LHCN-M2 (cell line): ENCODE results near the gene WASF3. TPM values are rescaled to one million over a fixed set of nuclear protein-coding genes. Genes with fewer than 3 reads are reported as not detected.
A peak's percentile ranks its signal among the peaks of the same experiment; 100 is the strongest.

Source experiments
- DNase-seq: peaks from one replicate; pipeline ENCODE4 v3.0.0-alpha.2; 2012; ENCODE audit warnings: low read depth
- total RNA-seq: library from RNA; depleted of rRNA; stranded (reverse); fragments of >200 nt; gene quantifications from 2 replicates; pipeline ENCODE4 v1.2.3, GENCODE V29; 2014

Gene WASF3
- total RNA-seq, 1 experiment from 2014 or later, result 8.3 TPM

DNA sequence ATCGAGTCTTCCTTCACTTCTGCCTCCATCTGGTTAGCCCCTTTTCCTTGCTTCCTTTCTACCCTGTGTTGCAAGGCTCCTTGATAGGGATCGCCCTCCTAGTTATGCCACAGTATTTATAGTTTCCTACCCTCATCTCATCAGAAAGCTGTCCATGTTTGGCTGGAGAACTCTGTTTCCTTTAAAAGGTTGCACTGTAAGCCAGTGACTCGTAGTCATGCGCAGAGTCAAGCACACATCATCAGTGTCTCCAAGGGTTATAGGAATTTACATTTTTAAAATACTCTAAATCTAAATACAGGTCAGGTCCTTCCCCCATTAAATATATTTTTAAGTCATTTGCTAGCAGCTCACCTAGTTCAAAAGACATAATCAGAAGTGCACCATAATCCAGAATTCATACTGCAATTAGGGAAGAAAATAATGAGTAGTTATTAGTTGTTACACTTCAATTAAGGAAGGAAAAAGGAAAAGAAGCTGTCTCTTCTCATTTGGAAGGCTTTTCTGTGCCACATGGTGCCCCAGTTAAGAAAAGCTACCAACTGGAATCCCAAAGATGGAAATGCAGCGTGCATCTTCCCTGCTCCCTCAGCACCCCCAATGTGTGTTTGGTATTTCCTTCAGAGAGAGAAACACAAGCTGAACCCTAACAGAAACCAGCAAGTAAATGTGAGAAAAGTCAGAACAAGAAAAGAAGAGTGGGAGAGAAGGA, 122.1 kb downstream of the WASF3 start:
- DNase-seq, result peak; percentile 76

DNA sequence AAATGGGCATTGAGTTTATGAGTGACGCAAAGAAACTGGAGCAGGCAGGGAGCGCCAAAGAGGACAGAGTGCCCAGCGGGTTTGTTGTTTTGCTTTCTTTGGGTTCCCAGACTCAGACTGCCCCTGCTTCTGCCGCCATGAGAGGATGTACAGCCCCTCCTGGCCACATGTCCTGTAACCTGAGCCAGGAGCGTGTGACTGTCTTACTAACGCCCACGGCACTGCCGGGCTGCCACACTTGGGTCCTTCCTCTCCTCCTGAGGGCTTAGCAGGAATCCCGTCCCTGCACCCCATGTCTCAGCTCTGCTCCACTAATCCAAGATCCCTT, 122.6 kb downstream of the WASF3 start:
- DNase-seq, result peak; percentile 2

DNA sequence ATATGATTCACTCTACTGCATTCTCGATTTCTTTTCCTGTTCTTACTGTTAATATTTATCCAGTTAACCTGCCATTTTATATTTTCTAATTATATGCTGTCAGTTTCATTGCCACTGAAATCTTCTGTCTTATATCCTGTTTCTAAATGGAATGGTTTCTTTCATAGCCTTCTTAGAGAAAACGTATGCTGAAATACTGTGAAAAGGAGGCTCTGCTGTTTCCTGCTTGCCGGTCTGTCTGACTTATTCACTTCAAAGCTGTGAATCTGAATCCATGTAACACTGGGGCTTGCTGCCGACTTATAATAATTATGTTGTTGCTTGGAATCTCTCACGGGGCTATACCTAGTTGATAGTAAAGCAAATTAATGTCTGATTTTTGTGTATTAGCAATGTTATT, 123.1 kb downstream of the WASF3 start:
- DNase-seq, result no peak

DNA sequence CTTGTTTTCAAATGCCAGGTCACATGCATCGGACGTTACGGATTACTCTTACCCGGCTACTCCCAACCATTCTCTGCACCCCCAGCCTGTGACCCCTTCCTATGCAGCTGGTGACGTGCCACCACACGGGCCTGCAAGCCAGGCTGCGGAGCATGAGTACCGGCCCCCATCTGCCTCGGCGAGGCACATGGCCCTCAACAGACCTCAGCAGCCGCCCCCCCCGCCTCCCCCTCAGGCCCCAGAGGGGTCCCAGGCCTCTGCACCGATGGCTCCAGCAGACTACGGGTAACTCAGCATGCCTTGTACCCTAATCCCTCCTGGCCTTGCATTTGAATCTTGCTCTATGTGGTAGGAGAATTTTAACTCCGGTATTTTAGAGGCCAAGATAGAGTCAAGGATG, 123.6 kb downstream of the WASF3 start:
- DNase-seq, result no peak

DNA sequence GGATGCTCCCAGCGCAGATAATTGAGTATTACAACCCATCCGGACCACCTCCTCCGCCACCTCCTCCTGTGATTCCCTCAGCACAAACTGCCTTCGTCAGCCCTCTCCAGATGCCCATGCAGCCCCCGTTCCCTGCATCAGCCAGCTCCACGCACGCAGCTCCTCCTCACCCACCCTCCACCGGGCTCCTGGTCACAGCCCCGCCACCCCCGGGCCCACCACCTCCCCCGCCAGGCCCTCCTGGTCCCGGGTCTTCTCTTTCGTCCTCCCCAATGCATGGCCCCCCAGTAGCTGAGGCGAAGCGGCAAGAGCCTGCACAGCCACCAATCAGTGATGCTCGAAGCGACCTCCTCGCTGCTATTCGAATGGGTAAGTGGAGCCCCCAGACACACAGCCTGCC, 125.1 kb downstream of the WASF3 start:
- no peak for DNase-seq

DNA sequence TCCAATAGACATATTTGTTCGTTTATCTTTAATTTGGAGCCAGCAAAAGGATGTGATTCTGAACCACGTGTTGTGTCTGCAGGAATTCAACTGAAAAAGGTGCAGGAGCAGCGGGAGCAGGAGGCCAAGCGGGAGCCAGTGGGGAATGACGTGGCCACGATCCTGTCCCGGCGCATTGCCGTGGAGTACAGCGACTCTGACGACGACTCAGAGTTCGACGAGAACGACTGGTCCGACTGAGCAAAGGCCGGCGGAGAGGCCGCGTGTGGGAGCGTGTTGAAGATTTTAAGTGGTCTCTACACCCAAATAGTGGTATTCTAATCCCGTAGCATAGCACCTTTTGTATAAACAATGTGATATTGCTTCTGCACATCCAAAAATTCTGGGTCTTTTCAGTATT, 128.1 kb downstream of the WASF3 start:
- no peak for DNase-seq

DNA sequence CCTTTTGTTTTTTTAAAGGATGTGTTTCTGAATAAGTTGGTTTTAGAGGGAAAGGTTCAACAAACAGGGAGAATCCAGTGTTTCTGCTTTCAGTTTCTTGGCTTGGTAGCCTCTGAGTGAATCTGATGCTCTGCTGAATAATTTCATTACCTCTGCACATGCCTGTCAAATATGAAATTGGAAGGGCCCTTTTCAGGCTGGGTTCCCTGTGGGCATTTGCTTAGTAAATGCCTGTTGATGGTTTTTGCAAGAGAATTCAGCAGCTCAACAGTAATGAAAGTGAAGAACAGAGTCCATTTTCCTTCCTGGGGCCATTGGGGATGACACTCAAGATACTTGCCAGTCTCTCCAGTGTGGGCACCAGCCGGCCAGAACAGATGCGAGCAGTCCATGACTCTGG, 128.8 kb downstream of the WASF3 start:
- no peak for DNase-seq

DNA sequence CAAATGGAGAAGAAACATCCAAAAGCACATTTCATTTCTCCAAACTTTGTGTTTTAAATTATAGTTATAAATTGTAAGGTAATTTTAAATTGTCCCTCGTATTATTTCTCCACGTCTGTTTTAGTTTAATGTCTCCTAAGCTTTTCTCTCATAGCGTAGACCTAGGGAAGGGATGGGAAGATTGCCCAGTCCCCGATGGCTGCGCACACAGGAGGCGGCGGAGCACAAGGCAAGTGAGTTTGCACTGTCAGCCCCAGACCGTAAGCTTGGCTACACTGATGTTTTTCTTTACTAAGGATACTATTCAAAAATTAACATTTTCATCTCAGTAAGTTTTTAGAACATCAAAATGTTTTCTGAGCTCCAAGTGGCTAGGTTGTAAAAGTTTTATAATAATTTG, 130.8 kb downstream of the WASF3 start:
- no peak for DNase-seq

DNA sequence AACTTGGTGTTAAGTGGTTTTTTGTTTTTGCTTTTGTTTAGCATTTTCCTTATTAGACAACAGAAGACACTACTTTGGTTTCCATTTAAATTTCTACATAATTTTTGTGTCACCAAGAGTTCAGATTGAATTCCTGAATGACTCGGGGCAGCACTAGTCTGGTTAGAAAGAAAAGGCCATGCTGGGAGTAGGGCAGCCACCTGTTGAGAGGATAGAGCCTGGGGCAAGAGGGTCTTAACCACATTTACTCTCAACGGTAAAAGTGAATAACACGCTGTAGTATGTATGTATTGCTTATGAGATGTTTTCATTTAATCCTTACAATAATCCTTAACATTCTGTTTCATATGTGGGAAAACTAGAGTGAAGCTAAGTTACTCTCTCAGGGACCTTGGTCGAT, 131.5 kb downstream of the WASF3 start:
- DNase-seq, result no peak

DNA sequence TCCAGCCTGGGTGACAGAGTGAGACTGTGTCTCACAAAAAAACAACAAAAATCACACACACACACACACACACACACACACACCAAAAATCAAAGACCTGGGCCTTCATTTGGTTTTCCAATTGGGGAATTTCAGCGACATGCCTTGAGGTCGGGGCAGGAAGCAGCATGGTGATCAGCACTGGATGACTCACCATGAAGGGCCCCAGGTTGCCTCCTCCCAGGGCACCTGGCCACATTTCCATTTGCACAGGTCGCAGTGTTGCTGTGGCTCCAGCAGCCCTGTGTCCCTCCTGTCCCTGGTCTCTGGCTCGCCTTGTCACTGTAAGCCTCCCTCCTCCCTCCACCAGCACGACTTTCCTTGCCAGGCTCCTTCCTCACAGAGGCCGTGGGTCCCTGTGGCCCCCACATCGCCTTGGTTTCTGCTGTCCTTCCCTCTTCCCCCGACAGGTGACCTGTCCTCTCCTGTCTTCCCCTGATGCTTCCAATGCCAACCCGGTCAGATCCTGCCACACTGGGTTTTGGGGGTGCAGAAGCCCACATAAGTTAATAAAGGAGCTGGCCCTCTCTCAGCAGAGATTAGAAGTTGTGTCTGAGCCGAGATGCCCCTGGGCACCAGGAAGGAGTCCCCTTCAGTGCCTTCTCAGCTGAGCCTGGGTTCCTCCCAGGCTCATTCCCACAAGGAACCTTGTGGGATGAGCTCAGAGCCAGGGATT, 136.4 kb downstream of the WASF3 start:
- no peak for DNase-seq

DNA sequence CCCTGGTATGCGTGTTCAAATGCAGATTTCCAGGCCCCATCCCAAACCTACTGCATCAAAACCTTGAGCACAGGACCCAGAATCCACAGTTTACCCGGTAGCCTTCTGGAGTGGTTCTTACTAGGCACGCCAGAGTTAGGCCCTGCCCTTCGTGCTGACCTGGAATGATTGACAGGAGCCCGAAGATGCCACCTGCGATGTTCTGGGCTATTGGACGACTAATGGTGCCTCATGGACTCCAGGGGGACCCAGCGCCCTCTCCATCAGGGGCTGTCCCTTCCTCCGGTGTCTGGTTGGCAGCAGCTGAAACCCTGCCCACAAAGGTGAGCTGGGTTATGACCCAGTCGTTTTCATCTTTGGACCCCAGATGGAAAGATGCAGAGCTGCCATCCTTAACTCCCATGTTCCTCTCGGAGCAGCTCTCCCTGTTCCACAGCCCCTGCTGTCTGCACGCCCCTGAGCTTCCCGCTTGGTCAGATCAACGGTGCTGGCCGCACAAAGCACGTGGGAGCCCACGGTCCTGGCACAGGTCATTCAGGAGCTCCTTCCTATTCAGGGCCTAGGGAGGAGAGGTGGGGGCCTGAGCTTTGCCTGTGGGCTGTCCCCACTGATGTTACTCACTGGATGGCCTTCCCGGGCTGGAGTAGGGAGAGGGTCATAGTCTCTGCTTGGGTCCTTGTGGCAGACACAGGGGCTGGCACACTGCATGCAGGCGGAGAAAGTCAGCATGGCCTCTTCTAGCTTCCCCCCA, 137.3 kb downstream of the WASF3 start:
- DNase-seq, result no peak

DNA sequence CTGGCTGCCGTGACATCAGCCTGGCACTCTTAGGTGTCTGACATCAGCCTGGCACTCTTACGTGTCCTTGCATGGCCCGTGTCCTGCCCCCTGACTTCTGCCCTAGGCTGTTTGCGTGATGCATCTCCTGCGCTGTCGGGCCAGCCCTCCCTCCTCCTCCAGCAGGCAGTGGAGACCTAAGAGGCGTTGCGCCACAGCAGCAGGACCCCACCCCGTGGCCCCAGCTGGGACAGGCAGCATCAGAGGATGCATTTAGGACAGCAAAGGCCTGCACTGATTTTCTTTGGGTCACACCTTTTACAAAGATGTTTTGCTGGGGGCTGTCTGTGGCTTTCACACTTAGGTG, 137.8 kb downstream of the WASF3 start:
- no peak for DNase-seq

DNA sequence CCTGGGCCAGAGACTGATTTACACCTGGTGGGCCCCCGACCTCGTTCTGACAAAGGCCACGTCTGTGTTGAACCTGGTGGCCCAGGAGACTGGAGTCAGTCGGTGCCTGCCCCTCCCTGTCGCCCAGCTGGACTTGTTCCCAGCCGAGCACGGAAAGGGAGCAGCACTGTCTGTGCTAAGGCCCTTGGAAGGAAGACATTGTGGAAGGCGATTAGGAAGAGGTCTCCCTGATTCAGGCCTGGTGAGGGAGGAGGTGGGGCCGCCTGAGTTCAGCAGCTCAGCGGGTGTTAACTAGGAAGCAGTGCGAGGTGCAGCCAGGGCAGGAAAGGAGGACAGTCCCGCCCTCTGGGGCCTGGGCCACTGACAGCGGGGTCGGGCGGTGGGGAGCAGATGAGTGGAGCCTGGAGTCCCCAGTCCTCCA, 138.4 kb downstream of the WASF3 start:
- DNase-seq, result no peak

DNA sequence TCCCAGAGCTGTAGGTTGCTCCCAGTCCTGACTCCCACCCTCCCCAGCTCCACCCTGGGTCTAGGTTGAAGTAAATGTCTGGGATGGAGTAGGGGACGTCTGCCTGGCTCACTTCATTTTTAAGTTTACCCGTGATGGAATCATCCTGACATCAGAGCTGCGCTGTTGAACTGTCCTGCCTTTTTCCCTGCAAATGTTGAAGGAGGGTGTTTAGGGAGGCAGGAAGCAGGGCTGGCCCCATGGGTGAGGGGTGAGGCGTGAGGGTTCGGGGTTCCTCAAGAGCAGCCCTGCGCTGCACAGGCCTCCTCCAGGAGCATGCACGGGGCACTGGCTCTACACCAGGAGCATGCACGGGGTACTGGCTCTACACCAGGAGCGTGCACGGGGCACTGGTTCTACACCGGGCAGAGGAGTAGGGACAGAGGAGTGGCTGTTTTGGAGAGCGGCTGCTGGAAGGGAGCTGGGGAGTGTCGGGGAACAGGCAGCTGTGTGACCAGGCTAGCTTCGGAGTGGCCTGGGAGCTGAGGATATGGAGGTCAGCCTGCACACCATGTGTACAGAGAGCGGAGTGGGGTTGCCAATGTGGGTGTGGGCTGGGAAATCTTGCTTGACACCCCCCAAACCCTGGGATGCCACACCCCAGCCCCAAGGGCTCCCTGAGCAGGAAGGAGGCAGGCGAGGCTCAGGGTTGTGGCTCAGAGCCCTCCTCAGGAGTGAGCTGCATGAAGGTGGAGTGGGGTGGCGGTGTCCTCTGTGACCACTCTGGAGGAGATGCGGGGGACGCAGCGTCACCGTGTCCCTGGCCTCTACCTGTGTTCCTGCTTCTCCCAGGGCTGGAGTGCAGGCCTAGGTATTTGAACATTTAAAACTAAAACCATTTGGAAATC, 139.8 kb downstream of the WASF3 start:
- no peak for DNase-seq

DNA sequence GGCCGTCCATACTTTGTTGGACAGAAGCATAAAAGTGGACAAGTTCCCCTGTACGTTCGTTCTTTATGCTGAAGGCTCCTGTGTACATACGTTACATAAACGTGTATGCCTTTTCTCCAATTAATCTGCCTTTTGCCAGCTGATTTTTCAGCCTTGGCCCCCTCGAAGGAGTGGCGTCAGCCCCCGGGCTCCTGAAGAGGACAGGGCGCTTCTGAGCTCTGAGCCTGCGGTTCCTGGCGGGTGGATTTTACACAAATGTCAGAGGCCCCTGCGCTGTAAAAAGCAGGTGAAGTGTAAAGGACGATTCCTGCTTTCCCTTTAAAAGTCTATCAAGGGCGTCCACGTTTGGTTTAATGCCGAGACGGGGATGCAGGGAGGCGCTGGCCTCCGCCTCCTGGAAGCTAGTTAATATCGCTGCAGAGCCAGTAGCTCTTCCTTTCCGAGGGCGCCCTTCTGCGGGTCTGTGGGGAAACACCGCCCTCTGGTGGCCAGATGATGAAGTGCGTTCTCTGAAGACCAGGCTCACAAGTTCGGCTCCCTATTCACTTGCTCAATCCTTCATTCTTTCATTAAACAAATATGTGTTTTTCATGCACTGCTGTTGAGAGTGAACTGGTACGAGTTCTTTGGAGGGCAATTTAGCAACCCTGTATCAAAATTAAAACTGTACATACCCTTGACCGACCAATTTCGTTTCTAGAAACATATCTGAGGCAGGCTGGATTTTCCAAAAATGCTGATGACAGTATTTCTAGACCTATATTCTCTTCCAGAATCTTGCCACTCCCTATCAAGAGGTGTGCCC, 141.1 kb downstream of the WASF3 start:
- peak; percentile 75 for DNase-seq

DNA sequence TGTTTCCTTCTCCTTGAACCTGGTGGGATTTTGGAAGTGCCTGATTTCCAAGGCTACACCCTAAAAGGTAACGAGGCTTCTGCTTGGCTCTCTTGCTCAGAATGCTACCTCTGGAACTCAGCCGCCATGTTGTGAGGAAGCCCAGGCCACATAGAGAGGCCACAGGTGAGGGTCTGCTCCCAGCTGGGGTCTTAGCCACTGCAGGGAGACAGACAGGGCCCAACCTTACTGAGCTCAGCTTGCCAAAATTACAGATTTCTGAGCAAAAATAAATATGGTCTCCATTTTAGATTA, 141.7 kb downstream of the WASF3 start:
- DNase-seq, result no peak

DNA sequence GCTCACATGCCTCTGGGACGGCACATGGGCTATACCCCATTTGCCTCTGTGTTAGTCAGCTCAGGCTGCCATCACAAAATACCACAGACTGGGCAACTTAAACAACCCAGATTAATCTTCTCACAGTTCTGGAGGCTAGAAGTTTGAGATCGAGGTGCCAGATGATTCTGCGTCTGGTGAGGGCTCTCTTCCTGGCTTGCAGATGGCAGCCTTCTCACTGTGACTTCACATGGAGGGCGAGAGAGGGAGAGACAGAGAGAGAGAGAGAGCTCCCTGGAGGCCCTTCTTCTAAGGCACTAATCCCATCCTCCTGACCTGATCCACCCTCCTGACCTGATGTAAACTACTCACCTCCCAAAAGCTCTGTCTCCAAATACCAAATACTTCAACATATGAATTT, 148.1 kb downstream of the WASF3 start:
- no peak for DNase-seq

DNA sequence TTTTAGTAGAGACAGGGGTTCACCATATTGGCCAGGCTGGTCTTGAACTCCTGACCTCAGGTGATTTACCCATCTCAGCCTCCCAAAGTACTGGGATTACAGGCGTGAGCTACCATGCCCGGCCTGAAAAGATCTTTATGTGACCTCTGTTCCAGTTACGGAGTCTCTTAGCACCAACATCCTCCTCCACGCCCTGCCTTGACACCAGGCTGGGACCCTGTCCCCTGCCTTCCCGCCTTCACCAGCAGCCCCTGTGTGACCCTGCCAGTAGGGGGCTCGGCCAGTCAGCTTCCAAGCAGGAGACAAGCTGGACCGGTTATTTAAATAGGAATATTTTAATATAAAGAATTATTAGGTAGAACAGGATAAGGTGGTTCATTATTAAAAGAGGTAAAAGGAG, 148.9 kb downstream of the WASF3 start:
- DNase-seq, result no peak

DNA sequence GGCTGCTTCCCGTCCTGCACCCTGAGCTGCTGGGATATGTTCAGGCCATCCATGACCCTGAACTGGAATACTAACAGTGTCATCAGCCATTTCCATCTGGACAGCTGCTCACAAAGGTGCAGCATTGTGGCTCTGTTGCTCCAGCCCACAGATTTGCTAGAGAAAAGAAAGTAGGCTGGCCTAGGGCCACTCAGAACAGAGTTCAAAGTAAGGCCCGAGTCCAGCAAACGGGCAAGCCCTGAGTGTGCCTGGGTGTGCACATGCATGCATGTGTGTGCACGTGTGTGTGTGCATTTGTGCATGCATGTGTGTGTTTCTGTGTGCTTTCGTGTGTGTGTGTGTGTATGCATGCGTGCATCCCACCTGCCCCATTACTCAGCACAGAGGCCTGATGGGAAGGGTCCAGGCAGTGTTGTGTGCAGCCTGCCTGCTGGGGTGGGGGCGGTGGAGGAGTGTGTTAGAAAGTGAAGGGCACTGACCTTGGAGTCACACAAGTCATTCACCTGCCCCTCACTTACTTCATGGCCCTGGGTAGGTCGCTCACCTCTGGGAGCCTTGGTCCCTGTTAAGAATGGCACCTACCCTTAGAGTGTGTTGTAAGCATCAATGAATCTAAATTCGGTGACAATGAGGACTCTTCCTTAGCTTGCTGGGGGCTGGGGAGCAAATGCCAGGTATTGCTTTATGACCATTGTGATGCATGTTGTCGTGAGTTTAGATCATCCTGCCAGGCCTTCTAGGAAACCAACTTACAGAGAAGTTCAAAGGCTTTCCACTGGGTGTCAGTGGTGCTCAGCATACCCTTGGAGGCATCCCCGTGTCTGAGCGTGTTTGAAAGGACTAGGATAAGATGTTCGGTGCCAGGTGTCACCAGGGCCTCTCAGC, 149.9 kb downstream of the WASF3 start:
- peak; percentile 41 for DNase-seq

DNA sequence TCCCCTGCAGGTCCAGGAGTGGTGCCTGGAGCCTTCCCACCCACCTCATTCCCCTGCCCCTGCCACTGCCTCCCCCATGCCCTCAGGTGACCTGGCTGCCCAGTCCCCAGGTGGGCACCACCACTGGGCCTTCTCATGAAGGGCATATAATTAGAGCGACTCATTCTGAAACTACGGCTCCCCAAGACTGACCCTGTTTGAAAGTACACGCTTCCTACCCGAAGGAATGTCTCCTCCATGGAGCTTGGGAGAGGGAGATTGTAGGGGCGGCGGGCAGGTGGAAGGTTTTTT, 150.5 kb downstream of the WASF3 start:
- no peak for DNase-seq

DNA sequence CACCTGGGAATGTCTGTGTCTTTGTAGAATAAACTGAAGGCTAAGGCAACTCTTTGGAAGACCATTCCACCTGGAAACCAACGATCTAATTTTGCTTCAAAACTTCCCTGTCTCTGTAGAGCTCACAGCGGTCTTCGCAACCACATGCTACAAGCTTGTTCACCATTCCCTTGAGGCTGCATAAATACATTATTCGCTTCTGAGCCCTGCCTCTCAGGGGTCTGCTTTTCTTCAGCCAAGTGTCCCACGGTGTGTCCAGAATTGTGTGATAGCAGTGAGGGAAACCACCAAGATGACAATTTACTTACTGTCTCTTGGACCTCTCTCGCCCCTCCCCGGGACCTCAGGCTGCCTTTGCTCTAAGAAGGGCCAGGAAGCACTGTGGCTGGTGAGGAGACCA, 152.0 kb downstream of the WASF3 start:
- DNase-seq, result no peak
